Naive thymus-derived CD8-positive, alpha-beta T cell (primary cell): ENCODE data around the gene GSK3B. TPM values are rescaled to one million over a fixed set of nuclear protein-coding genes. Genes with fewer than 3 reads are reported as not detected.
A peak's percentile ranks its signal among the peaks of the same experiment; 100 is the strongest.

Experiments
- ATAC-seq, 2 donors: fragments of 150-1000 bp; cut with Tn5 transposase in 1 of 2; sonication (Bioruptor Pico), chemical (Tn5 transposase) in 1 of 2; 1 replicate in 1 of 2; 2 replicates in 1 of 2; pipeline ENCODE4 v1.10.0; 2021; ENCODE audit warnings: mild to moderate bottlenecking in 2 of 2, moderate library complexity in 2 of 2
- POLR2A ChIA-PET: fragments of 350-600 bp; sonication (Branson Sonifier 250); formaldehyde crosslinking; loops from one replicate; lab custom pipeline; 2021; ENCODE audit warnings: antibody characterized with exemption; lab: Charles Lee
- DNase-seq, 10 donors: peaks; one replicate each; pipeline versions ENCODE4 v3.0.0 to v3.0.0-alpha.2; 2020 to 2022
- H3K27ac Mint-ChIP-seq, 10 donors: one replicate each; pipeline ENCODE4 v1.8.0; 2020 to 2022; ENCODE audit warnings: mild to moderate bottlenecking in 10 of 10, mixed read lengths in 10 of 10, moderate library complexity in 4 of 10, inconsistent platforms in 1 of 10
- H3K27me3 Mint-ChIP-seq, 5 donors: one replicate each; pipeline ENCODE4 v1.8.0; 2021 to 2022; ENCODE audit warnings: mixed read lengths in 5 of 5
- H3K36me3 Mint-ChIP-seq, 3 donors: one replicate each; pipeline ENCODE4 v1.8.0; 2020 to 2022; ENCODE audit warnings: mixed read lengths in 3 of 3, mild to moderate bottlenecking in 2 of 3, inconsistent platforms in 1 of 3
- H3K4me1 Mint-ChIP-seq, 4 donors: one replicate each; pipeline ENCODE4 v1.8.0; 2021 to 2022; ENCODE audit warnings: mixed read lengths in 4 of 4
- H3K4me3 Mint-ChIP-seq, 10 donors: one replicate each; pipeline ENCODE4 v1.8.0; 2020 to 2022; ENCODE audit warnings: mild to moderate bottlenecking in 10 of 10, mixed read lengths in 10 of 10, moderate library complexity in 6 of 10, inconsistent platforms in 1 of 10
- H3K9me3 Mint-ChIP-seq, 9 donors: one replicate each; pipeline ENCODE4 v1.8.0; 2020 to 2022; ENCODE audit warnings: mixed read lengths in 9 of 9, mild to moderate bottlenecking in 3 of 9, inconsistent platforms in 1 of 9, moderate library complexity in 1 of 9
- polyA plus RNA-seq, 3 donors: library from polyadenylated mRNA; unstranded; fragments of 300-500 nt; fragmentation: Illumina TruSeq; gene quantifications; one replicate each; pipeline ENCODE4 v1.2.3, GENCODE V29; 2021
- total RNA-seq, 8 experiments: library from RNA in 2 of 8; stranded (reverse) in 2 of 8; gene quantifications; one replicate each; pipeline ENCODE4 v1.2.3 and lab custom pipeline; 2021 to 2026

GSK3B gene
- total RNA-seq = 10 to 100 TPM; 38.1 to 38.5 TPM
- 10 to 100 TPM; 12.7 to 14.1 (median 12.8) TPM for polyA plus RNA-seq
- 51.1 to 80.3 (median 72.7) reads per million in 6 experiments for total RNA-seq (lab: John Stamatoyannopoulos, UW)

DNA sequence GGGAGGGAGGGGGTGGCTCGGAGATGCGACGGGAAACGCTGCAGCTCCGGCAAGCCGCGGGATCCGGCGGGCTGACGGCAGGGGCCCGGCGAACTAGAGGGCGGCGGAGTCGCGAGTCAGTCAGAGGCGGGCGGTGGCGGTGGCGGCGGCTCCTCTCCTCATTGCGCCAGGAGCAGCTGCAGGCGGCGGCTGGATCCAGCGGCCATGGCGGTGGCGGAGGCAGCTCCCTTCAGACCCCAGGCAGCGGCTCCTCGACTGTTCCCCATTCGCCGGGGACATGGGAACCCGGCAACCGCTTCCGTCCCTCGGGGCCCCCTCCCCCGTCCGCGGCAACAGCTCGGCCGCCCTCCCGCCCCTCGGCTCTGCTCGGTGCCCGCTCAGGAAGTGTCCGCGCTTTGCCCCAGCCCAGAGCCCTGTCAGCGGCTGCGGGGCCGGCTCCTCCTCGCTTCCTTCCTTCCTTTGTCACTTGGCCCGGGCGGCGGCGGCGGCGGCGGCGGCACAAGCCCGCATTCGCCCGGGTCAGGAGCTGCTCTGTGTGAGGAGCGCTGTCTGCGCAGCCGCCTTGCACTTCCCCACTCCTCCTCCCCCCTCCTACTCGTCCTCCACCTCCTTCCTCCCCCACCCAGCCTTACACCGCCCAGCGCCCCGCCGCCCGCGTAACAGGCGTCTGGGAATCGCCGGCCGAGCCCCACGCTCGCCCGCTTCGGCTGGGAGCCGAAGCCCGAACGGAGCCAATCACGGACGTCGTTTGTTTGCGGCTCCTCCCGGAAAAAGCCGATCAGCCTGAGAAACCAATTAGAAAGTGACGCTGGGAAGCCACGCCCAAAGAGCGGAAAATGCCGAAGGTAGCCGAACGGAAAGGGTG, at the start of gene GSK3B:
Gene GSK3B, minus strand, starts transcription at position 537 of the 865 bp plus-strand sequence. CDS start 1,013 bp downstream, outside the sequence.
- DNase-seq (peak in 9 of 10 donors; percentile 70 to 100 (median 86)), ATAC-seq (peak; percentile 54 to 60)
- Mint-ChIP-seq H3K27me3 (peaks cover 0 to 5% (median 0%) of the 10 kb centered on the region in 5 donors), H3K27ac (peak within 1 kb of the TSS in 2 of 10 donors; percentile 96 to 98), H3K4me1 (peaks cover 13 to 31% (median 27%) of the 10 kb centered on the region in 4 donors), H3K4me3 (no peak within 1 kb of the TSS), H3K36me3 (peaks cover 0 to 7% (median 6%) of the 10 kb centered on the region in 3 donors), H3K9me3 (no peaks in the 10 kb centered on the region)
- POLR2A ChIA-PET = interaction anchor here (0.6 to 4.0 kb wide), 24 partner anchors 9 to 1452 kb away, joined by 3 to 52 read pairs (median 4); partner anchors contain the start of genes LRRC58, NDUFB4, POGLUT1 and POLQ

DNA sequence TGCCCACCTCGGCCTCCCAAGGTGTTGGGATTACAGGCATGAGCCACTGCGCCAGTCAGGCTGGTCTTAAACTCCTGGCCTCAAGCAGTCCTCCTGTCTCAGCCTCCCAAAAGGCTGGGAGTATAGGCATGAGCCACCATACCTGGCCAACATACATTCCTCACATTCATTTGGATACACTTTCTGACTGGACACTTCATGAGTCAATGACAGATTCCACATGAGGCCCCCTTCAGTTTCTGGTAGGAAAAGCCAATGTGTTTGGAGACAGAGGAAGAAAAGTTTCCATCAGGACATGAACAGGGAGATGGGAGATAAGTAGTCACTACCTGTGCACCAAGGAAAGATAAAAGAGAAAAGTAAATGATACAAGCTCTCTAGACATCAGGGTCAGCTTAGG, 49.4 kb upstream of the GSK3B start:
- Mint-ChIP-seq H3K4me3 (no peak overlapping the region), H3K27ac (no peak overlapping the region), H3K27me3 (no peaks in the 10 kb centered on the region), H3K4me1 (peaks cover 10 to 21% (median 17%) of the 10 kb centered on the region in 4 donors), H3K36me3 (no peaks in the 10 kb centered on the region), H3K9me3 (no peaks in the 10 kb centered on the region)
- DNase-seq = no peak
- POLR2A ChIA-PET = no interaction called here
- ATAC-seq = no peak

DNA sequence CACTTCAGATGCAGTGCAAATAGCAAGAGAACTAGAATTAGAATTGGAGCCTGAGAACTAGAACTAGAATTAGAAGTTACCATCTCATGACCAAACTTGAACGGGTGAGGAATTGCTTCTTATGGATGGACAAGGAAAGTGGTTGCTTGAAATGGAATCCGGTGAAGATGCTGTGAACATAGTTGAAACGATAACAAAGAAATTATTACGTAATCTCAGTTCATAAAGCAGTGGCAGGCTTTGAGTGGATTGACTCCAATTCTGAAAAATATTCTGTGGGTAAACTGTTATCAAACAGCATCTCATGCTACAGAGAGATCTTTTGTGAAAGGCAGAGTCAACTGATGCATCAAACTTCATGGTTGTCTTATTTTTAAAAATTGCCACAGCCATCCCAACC, 48.0 kb upstream of the GSK3B start:
- Mint-ChIP-seq H3K27ac (no peak overlapping the region), H3K4me1 (peaks cover 6 to 11% (median 8%) of the 10 kb centered on the region in 4 donors), H3K9me3 (no peaks in the 10 kb centered on the region), H3K4me3 (no peak overlapping the region), H3K27me3 (no peaks in the 10 kb centered on the region), H3K36me3 (no peaks in the 10 kb centered on the region)
- POLR2A ChIA-PET = no interaction called here
- DNase-seq (no peak), ATAC-seq (no peak)

DNA sequence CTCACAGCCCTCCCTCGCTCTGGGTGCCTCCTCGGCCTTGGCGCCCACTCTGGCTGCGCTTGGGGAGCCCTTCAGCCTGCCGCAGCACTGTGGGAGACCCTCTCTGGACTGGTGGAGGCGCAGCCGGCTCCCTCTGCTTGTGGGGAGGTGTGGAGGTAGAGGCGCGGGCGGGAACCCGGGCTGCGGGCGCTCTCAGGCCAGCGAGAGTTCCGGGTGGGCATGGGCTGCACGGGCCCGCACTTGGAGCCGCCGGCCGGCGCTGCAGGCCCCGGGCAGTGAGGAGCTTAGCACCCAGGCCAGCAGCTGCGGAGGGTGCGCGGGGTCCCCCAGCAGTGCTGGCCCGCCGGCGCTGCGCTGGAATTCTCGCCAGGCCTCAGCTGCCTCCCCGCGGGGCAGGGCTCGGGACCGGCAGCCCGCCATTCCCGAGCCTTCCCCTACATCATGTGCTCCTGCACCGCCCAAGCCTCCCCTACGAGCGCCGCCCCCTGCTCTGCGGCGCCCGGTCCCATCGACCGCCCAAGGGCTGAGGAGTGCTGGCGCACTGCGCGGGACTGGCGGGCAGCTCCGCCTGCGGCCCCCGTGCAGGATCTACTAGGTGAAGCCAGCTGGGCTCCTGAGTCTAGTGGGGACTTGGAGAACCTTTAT, 46.0 kb upstream of the GSK3B start:
- DNase-seq (no peak), ATAC-seq (no peak)
- Mint-ChIP-seq H3K27ac (no peak overlapping the region), H3K9me3 (no peaks in the 10 kb centered on the region), H3K4me3 (no peak overlapping the region), H3K27me3 (no peaks in the 10 kb centered on the region), H3K4me1 (no peaks in the 10 kb centered on the region), H3K36me3 (no peaks in the 10 kb centered on the region)
- POLR2A ChIA-PET = no interaction called here

DNA sequence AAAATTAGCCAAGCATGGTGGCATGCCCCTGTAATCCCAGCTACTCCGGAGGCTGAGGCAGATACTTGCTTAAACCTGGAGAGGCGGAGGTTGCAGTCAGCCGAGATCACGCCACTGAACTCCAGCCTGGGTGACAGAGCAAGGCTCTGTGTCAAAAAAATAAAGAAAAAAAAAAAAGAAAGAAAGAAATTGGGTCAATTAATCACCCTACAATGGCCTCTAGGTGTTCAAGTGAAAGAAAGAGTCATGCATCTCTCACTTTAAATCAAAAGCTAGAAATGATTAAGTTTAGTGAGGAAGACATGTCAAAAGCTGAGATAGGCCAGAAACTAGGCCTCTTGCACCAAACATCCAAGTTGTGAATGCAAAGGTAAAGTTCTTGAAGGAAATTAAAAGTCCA, 44.9 kb upstream of the GSK3B start:
- Mint-ChIP-seq H3K36me3 (no peaks in the 10 kb centered on the region), H3K27ac (no peak overlapping the region), H3K4me1 (no peaks in the 10 kb centered on the region), H3K4me3 (no peak overlapping the region), H3K9me3 (no peaks in the 10 kb centered on the region), H3K27me3 (no peaks in the 10 kb centered on the region)
- no peak for ATAC-seq
- POLR2A ChIA-PET = no interaction called here
- no peak for DNase-seq

DNA sequence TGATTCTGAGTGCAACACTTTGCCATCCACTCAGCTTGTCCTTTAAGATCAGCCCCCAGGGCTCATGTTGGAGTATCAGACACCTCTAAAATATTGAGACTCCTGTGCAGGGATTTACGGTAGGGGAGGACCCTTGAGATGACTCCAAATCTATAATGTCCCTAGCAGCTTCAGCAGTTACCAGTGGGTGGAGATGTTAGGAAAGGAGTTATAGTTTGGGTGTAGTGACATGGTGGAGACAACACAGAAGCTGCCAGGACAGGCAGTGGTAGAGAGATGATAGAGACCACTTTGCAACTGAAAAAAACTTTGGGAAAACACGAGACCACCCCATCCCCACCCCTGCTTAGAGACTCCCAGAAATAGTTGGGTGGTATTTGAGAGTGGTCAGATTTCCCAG, 43.3 kb upstream of the GSK3B start:
- H3K9me3 Mint-ChIP-seq = no peaks in the 10 kb centered on the region
- H3K27me3 Mint-ChIP-seq = peaks cover 0 to 1% (median 0%) of the 10 kb centered on the region in 5 donors
- no peak overlapping the region for H3K4me3 Mint-ChIP-seq
- ATAC-seq = no peak
- POLR2A ChIA-PET = no interaction called here
- no peak overlapping the region for H3K27ac Mint-ChIP-seq
- no peaks in the 10 kb centered on the region for H3K4me1 Mint-ChIP-seq
- H3K36me3 Mint-ChIP-seq = no peaks in the 10 kb centered on the region
- DNase-seq = no peak

DNA sequence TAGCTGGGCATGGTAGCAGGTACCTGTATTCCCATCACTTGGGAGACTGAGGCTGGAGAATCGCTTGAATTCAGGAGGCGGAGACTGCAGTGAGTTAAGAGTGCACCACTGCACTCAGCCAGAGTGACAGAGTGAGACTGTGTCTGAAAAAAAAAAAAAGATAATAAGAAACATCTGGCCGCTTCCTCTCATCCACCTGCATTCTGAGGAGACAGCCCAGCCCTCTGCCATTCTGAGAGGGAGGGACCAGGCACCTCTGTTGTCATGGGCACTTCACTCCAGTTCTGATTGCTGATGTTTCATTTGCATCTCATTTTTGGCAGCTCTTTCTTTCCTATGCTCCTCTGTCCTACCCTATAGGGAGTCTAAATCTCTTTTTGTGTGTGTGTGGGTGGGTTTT, 36.4 kb upstream of the GSK3B start:
- Mint-ChIP-seq H3K9me3 (no peaks in the 10 kb centered on the region), H3K36me3 (peaks cover 0 to 3% (median 0%) of the 10 kb centered on the region in 3 donors), H3K4me3 (no peak overlapping the region), H3K27ac (no peak overlapping the region), H3K4me1 (no peaks in the 10 kb centered on the region), H3K27me3 (peaks cover 0 to 4% (median 1%) of the 10 kb centered on the region in 5 donors)
- POLR2A ChIA-PET = interaction anchor here (0.7 kb wide), 1 partner anchor 193 kb away, joined by 4 read pairs; no protein-coding TSS in a partner anchor
- DNase-seq = no peak
- no peak for ATAC-seq

DNA sequence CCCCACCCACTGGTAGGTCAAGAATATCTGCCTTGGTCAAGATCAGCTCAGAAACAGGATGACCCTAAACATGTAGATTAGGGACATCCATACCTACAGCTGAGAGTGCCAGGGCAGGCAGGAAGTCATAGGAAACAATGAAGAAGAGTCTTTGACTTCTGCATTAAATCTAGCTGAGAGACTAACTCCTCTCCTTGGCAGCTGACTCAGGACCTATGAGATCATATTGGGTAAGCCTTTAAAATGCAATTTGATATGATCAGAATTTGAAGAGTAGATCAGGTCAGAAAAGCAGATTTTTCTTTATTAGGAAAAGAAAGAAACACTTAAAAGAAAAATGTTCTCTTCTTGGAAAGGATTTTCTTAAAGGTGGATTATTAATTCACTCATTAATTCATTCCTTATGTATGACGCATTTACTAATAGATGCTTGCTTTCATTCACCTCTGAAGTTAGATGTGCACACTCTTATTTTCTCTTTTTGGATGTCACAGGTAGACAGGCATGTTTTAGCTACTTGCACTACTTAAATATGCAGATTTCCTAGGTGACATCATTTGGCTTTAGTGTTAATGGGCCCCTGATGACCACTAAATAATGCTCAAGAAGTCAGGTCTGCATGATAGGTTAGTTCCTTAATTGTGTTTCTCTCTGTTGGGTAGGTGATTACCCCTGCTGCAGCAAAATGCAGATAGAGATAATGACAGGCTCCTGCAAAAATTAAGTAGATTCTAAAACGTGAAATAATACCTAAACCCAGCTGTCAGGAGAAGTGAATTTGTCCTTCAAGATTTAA, 35.7 kb upstream of the GSK3B start:
- Mint-ChIP-seq H3K27me3 (peaks cover 0 to 4% (median 1%) of the 10 kb centered on the region in 5 donors), H3K36me3 (peaks cover 0 to 3% (median 0%) of the 10 kb centered on the region in 3 donors), H3K4me3 (no peak overlapping the region), H3K9me3 (no peaks in the 10 kb centered on the region), H3K4me1 (no peaks in the 10 kb centered on the region), H3K27ac (no peak overlapping the region)
- ATAC-seq = no peak
- DNase-seq = no peak
- POLR2A ChIA-PET = no interaction called here

DNA sequence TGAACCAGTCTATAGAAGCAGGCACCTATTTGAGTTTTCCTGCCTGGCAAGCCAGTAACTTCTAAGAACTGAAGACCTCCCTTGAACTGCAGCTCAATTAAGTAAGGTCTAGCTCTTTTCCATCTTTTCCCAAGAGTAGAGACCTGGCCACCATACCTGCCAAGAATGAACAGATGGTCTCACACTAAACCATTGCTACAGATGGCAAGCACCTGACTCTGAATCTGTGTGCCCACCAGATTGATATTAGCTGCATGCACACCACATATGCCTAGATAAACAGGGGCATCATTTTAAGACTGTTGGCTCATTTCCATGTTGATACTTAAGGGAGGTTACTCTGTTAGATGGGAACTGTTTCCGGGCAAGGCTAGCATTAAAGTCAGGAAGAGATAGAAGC, 34.8 kb upstream of the GSK3B start:
- H3K4me3 Mint-ChIP-seq = no peak overlapping the region
- H3K27me3 Mint-ChIP-seq = peaks cover 0 to 4% (median under 1%) of the 10 kb centered on the region in 5 donors
- H3K27ac Mint-ChIP-seq = peak overlapping the region in 1 of 10 donors; percentile 63
- H3K36me3 Mint-ChIP-seq = peaks cover 0 to 3% (median 0%) of the 10 kb centered on the region in 3 donors
- no peak for ATAC-seq
- H3K4me1 Mint-ChIP-seq = no peaks in the 10 kb centered on the region
- POLR2A ChIA-PET = no interaction called here
- DNase-seq = no peak
- no peaks in the 10 kb centered on the region for H3K9me3 Mint-ChIP-seq

DNA sequence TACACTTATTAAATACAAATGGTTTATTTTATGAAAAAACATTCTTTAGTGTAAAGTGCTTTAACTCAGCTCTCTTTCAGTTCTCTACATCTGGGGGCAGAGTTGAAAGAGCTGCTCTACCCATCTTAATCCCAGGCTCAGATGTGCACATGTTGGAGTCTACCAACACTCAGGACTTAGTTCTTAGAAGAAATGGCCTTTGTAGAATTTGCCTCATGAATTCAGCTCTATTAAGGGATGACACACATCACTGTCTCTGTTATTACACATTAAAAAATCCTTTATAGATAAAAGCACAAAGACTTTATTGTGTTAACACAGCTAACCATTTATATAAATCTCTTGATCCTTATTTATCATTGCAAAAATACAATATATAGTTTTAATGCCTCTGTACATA, 31.7 kb upstream of the GSK3B start:
- Mint-ChIP-seq H3K4me3 (no peak overlapping the region), H3K9me3 (peaks cover 0 to 8% (median 0%) of the 10 kb centered on the region in 9 donors), H3K4me1 (no peaks in the 10 kb centered on the region), H3K27me3 (peaks cover 0 to 4% (median 0%) of the 10 kb centered on the region in 5 donors), H3K36me3 (peaks cover 0 to 6% (median 0%) of the 10 kb centered on the region in 3 donors), H3K27ac (no peak overlapping the region)
- DNase-seq = no peak
- ATAC-seq = no peak
- POLR2A ChIA-PET = no interaction called here

DNA sequence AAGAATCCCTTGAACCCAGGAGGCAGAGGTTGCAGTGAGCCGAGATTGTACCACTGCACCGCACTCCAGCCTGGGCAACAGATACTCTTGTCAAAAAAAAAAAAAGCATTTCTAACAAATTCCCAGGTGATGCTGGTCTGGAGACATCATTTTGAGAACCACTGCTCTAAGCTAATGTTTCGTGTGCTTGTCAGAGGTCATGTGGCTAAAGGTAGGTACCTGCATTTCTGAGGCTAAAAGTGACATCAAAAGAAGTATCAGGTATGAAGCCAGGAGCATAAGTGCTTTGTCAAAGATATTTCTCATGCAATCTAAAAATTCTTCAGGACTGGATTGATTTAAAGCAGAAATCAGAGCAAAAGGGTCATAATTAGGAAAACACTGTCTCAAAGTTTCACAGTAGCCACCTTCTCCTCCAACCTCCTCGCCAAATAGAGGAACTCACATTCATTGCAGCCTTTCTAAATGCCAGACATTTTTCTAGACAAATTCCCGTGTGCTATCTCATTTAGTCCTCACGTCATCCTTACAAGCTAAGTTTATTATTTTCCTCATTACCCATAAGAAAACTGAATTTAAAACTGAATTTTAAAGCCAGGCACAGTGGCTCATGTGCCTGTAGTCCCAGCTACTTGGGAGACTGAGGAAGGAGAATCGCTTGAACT, 25.7 kb upstream of the GSK3B start:
- ATAC-seq = no peak

DNA sequence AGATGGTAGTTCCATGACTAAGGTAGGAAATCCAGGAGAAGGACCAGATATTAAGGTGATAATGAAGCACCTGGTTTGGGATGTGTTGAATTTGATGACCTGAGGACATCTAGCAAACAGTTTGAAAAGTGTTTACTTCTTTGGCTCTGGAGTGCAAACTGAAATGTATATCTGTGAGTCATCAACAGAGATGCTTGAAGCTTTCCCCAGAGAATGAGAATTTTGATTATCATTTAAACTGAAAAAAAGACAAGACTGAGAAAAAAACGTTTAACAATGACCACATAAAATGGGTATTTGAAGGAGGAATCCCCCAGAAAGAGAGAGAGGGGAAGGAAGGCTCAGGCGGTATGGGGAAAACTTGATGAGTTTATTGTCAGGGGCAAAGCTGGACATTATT, 20.7 kb upstream of the GSK3B start:
- H3K4me3 Mint-ChIP-seq = no peak overlapping the region
- peaks cover 0 to 27% (median 9%) of the 10 kb centered on the region in 9 donors for H3K9me3 Mint-ChIP-seq
- peaks cover 0 to 2% (median 0%) of the 10 kb centered on the region in 5 donors for H3K27me3 Mint-ChIP-seq
- H3K4me1 Mint-ChIP-seq = no peaks in the 10 kb centered on the region
- H3K36me3 Mint-ChIP-seq = peaks cover 0 to 10% (median 1%) of the 10 kb centered on the region in 3 donors
- no peak for DNase-seq
- ATAC-seq = no peak
- no peak overlapping the region for H3K27ac Mint-ChIP-seq
- POLR2A ChIA-PET = no interaction called here

More for the DNA sequence above, 25.7 kb upstream of the GSK3B start:
- Mint-ChIP-seq H3K27me3 (peaks cover 0 to 2% (median 0%) of the 10 kb centered on the region in 5 donors), H3K9me3 (peaks cover 0 to 26% (median 9%) of the 10 kb centered on the region in 9 donors), H3K4me3 (no peak overlapping the region), H3K36me3 (peaks cover 0 to 15% (median 1%) of the 10 kb centered on the region in 3 donors), H3K4me1 (no peaks in the 10 kb centered on the region), H3K27ac (no peak overlapping the region)
- DNase-seq = no peak
- POLR2A ChIA-PET = interaction anchor here (0.5 to 0.7 kb wide), 2 partner anchors 15 to 157 kb away, joined by 3 read pairs; no protein-coding TSS in a partner anchor
